Measurements from ENCODE around the gene CRTAP. TPM values are rescaled to one million over a fixed set of nuclear protein-coding genes. Genes with fewer than 3 reads are reported as not detected.
"Not testable (repeated sequence)": the region's sequence is repeated elsewhere in the genome, so short reads cannot be mapped to it uniquely, and the experiment has no call there.

CRTAP gene
- polyA plus RNA-seq (2014; cell fraction: cytosol; rRNA removed) = 159 and 167 TPM in 2 replicates
- polyA plus RNA-seq (2014; cell fraction: nucleus; rRNA removed) = 53.6 and 60.6 TPM in 2 replicates

DNA sequence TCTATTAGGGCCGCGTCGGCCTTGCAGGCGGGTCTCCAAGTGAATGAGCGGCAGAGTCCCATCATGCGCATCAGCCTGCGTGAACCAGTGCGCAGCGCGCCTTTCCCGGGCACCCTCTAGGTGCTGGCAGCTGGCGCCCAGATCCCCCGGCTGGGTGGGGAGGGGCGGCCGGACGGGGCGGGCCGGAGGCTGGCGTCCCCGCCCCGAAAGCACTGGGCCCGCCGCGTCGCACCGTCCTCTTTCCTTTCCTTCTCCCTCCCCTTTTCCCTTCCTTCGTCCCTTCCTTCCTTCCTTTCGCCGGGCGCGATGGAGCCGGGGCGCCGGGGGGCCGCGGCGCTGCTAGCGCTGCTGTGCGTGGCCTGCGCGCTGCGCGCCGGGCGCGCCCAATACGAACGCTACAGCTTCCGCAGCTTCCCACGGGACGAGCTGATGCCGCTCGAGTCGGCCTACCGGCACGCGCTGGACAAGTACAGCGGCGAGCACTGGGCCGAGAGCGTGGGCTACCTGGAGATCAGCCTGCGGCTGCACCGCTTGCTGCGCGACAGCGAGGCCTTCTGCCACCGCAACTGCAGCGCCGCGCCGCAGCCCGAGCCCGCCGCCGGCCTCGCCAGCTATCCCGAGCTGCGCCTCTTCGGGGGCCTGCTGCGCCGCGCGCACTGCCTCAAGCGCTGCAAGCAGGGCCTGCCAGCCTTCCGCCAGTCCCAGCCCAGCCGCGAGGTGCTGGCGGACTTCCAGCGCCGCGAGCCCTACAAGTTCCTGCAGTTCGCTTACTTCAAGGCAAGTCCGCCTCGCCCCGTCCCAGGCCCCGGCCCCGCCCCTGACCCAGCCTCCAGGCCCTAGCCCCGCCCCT is at the start of gene CRTAP:
Gene CRTAP, plus strand, starts transcription at position 243 of the 850 bp plus-strand sequence. Its CDS starts 64 bp downstream, at position 307.
- DNase-seq (ENCODE audit: low spot score) = peak; percentile 91

DNA sequence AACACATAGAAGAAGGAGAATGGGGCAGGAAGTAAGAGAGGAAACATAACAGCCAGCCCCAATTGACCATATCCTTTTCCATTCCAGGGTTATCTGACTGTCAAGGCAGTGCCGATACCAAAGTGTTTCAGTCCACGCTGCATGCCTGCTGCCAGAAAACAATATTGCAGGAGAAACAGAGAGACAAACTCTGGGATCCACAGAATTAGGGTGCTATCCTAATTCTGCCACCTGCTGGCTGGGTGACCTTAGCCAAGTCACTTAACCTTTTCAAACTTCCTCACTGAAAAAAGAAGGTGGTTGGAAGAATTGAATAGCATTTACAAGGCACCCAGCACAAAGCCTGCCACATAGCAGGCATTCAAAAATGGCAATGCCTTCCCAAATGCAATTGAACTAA is 48.9 kb upstream of the CRTAP start:
- DNase-seq (ENCODE audit: low spot score) = no peak

DNA sequence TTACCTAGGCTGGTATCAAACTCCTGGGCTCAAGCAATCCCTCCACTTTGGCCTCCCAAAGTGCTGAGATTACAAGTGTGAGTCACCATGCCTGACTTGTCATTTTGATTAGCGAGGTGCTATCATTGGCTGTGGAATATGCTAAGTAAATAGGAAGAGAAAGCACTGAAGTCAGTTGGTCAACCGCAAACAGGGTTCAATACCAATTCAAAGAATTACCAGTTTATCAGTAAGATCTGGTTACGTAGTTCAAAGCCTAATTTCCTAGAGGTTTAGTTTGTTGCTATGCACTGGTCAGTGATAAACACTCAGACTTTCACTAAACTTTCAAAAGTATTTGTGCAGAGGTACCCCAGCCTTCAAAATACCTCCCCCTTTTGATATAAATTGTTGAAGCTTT is 46.3 kb upstream of the CRTAP start:
- no peak for DNase-seq (ENCODE audit: low spot score)

DNA sequence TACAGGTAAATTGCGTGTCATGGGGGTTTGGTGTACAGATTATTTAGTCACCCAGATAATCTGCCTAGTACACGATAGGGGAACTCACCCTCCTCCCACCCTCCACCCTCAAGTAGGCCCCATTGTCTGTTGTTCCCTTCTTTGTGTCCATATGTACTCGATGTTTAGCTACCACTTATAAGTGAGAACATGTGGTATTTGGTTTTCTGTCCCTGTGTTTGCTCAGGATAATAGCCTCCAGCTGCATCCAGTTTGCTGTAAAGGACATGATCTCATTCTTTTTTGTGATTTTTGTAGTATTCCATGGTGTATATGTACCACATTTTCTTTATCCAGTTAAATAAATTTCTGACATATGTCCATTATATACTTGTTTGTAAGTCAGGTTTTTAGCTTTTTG is 44.0 kb upstream of the CRTAP start:
- peak; percentile 27 for DNase-seq (ENCODE audit: low spot score)

DNA sequence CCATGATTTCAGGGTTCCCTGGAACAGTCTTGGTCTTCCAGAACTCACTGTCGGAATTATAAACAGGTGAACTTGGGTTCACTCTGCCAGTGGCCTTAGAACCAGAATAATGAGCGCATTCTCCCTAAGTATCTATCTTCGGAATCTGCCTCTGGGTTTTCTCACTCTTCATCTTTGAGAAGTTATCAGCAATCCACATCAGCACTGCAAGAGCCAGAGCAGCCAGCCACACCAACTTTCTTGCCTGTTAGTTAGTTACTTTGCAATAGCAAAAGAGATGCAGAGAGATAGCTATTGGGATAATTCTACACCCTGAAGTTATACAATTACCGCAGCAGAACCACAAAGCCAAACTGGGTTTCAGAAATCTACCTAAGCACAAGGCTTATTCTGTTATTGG is 42.6 kb upstream of the CRTAP start:
- DNase-seq (ENCODE audit: low spot score) = peak; percentile 91

DNA sequence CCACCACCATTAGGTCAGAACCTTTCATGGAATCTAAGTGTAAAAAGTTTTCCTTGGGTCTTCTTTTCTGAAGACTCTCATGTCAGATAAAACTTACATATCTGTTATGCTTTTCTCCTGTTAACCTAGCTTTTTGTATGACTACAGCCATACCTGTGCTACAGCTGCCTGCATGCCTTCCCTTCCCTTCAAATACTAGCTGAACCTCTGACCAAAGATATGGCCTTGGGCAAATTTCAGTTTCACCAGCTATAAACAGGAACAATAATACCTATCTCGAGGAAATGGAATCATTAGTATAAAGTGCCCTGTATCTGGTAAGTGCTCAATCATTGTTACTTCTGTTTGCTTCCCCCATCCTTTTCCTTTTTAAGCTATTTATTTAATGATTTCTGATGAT is 41.9 kb upstream of the CRTAP start:
- no peak for DNase-seq (ENCODE audit: low spot score)

DNA sequence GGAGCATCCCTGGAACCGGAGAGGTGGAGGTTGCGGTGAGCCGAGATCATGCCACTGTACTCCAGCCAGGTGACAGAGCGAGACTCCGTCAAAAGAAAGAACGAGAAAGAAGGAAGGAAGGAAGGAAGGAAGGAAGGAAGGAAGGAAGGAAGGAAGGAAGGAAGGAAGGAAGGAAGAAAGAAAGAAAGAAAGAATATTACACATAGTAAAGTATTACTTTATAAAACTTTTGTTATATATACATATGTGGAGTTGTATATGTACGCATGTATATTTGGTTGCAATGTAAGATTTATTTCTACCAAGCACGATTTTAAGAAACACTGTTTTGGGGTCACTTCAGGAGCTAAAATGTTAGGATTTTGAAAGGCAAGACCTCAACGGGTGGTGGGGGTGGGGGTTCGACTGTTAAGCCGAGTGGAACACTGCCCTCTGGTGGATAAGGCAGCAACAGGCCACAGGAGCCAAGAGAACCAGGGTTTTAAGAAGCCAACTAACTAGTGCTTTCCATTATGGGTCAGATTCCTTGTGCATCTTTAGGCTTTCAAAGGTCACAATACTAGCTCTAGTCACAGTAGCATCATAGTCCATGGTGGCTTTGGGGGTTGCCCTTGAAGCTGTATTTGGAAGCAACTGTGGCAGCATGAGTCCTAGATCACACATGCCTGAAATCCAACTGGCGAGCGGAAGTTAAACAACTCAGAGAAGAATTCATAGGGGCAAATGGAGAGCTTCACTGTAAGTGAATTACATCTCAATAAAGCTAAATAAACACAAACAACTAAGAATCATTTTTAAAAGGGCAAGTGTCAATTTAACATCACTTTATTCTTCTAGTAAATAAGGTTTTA is 39.4 kb upstream of the CRTAP start:
- peak; percentile 71 for DNase-seq (ENCODE audit: low spot score)

DNA sequence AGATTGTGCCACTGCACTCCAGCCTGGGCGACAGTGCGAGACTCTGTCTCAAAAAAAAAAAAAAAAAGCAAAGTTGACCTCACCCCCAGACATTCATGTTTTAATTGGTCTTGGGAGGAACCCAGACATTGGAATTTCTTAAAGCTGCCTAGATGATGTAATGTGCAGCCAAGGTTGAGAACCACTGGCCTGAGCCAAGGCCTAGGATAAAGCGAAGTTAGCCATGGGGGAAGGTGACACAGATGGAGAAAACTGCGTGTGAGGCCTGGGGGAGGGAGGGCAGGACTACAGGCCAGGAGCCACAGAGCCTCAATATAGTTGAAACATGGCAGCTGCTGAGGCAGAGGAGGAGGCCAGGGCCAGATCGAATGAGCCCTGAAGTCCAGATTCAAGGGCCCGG is 37.8 kb upstream of the CRTAP start:
- DNase-seq (ENCODE audit: low spot score) = no peak

DNA sequence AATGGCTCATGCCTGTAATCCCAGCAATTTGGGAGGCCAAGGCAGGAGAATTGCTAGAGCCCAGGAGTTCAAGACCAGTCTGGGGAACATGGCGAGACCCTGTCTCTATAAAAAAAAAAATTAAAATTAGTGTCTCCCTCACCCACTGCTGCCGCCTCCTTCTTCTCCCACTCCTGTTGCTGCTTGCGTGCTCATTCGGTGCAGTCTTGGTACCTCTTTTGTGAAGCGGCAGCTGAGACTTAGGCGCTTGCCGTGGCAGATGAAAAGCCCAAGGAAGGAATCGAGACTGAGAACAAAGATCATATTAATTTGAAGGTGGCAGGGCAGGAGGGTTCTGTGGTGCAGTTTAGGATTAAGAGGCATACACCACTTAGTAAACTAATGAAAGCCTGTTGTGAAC is 36.9 kb upstream of the CRTAP start:
- no peak for DNase-seq (ENCODE audit: low spot score)

DNA sequence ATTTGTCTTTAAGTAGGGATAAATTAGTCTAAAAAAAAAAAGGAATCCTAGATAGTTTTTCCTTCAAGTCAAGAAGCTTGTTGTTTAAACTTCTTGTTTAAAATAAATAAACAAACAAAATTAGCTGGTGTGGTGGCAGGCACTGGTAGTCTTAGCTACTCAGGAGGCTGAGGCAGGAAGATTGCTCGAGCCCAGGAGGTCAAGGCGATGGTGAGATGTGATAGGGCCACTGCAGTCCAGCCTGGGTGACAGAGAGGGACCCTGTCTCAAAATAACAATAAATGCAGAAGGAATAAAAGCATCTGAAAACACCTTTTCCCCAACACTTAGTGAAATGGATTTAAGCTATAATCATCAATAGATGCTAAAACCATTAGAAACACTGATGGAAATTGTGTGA is 35.8 kb upstream of the CRTAP start:
- DNase-seq (ENCODE audit: low spot score) = no peak

DNA sequence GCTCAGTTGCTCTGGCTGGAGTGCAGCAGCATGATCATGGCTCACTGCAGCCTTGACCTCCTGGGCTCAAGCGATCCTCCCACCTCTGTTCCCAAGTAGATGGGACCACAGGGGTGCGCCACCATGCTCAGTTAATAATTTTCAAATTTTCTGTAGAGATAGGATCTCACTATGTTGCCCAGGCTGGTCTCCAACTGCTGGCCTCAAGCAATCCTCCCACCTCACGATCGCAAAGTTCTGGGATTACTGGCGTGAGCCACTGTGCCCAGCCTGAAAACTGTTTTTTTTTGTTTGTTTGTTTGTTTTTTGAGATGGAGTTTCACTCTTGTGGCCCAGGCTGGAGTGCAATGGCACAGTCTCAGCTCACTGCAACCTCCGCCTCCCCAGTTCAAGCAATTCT is 34.0 kb upstream of the CRTAP start:
- not testable (repeated sequence) for DNase-seq (ENCODE audit: low spot score)

DNA sequence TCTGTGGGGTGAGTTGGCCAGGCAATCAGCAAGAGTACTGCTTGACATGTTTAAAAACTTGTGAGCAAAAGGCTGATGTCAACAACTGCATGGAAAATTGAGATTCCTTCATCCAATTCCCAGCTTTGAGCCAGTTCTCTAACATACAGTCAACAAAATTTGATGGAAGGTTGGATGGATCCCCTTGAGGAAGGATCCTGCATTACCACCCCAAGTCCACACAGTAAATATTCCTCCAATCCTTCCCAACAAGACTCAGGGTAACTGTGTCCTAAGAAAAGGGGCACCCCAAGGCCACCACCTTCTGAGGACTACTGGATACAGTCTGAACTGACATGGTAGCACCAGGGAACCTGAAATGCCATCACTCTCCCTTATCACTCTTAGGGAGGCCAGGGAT is 32.0 kb upstream of the CRTAP start:
- no peak for DNase-seq (ENCODE audit: low spot score)

DNA sequence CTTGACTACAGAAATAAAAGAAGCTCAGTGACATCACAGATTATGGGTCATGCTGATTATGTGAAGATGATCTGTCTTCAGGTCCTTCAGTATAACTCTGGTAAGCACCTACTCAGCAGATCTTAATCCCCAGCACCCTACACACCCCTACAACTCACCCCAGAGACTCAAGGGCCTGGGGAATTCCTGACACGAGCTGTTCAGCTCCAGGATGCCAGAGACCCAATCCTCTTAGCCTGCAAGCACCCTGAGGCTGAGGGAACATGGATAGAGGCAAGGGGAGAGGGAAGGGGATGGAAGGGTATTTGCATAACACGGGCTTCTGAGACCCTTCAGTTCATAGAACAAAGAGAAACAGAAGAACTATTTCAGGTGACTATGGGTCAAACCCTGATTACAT is 29.9 kb upstream of the CRTAP start:
- DNase-seq (ENCODE audit: low spot score) = no peak

DNA sequence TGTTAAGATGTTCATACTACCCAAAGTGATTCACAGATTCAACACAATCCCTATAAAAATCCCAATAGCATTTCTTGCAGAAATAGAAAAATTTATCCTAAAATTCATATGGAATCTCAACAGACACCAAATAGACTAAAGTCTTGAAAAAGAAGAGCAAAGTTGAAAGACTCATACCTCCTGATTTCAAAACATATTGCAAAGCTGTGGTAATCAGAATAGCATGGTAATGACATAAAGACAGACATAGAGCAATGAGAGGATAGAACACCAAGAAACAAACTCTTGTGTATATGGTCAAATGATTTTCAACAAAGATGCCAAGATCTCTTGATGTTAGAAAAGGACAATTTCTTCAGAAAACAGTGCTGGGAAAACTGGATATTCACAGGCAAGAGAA is 25.1 kb upstream of the CRTAP start:
- no peak for DNase-seq (ENCODE audit: low spot score)

DNA sequence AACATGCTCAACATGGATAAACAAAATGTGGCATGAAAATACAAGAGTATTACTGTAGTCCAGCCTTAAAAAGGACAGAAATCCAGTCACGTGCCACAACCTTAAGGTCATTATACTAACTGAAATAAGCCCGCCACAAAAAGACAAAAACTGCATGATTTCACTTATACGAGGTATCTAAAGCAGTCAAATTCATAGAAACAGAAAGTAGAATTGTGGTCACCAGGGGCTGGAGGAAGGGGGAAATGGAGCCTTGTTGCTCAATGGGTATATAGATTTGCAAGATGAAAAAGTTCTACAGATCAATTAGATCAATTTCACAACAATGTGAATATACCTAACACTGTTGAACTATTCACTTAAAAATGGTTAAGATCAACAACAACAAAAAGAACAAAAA is 24.3 kb upstream of the CRTAP start:
- DNase-seq (ENCODE audit: low spot score) = no peak

DNA sequence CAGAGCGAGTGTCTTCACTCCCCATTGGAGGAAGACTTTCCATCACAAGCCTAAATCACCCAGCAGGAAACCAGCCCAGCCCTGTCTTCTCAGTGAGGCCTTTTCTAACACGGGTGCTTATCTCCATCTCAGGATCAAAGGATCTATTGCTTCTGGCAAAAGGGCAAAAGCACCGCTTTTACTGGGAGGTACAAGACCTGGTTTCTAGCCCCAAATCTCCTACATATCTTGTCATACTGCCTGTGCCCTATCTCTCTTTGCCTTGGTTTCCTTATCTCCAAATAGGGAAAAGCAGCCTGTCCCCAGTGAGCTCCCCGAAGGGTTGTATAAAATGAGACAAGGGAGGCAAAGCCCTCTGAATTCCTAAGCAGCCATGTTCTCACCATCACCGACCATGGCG is 22.1 kb upstream of the CRTAP start:
- no peak for DNase-seq (ENCODE audit: low spot score)

DNA sequence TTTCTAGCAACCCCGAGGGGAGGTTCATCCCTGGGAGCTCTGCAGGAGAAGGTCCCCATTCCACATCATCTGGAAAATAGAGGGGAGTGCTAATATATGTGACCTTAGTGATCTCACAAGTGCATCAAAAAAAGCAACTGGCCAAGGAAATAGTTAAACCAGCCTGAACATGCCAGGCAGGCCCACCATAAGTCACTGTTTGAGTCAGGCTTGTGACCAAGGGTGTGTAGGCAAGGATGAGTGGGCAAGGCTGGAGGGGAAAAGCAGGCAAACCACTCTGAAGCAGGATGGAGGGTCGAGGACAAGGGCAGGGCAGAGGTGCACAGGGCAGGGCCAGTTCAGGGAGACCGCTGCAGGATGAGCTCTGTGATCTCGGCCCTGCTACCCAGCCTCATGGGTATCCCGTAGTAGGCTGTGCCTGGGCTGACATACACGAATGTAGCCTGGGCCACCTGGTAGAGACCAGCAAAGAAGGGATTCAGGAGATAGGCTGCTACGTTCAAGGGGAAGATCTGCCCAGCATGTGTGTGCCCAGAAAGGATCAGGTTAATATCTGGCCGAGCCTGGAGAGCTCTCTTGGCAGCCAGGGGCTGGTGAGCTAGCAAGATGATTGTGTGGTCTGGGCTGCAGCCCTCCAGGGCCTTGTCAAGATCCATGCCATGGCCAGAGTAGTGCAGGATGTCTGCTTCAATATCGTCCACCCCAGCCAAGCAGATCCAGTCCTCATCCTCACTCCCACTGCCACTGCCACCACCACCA is 21.1 kb upstream of the CRTAP start:
- no peak for DNase-seq (ENCODE audit: low spot score)

DNA sequence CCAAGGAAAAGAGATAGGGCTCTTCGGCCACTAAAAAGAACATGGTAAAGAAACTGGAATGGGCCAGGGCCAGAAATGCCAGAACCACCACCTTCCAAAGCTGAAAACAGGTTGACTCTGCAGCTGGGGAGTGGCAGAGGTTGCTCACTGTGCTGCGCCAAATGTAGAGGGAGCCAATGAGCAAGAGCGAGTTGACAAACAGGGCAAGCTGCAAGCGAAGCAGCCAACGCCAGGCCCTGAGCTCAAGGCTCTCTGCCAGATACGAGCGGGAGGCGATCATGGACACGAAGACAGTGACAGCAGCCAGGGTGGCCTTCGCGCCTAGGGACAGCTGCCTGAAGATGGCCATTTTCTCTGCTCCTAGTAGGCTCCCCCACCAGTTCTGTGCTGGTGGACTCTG is 20.0 kb upstream of the CRTAP start:
- no peak for DNase-seq (ENCODE audit: low spot score)

DNA sequence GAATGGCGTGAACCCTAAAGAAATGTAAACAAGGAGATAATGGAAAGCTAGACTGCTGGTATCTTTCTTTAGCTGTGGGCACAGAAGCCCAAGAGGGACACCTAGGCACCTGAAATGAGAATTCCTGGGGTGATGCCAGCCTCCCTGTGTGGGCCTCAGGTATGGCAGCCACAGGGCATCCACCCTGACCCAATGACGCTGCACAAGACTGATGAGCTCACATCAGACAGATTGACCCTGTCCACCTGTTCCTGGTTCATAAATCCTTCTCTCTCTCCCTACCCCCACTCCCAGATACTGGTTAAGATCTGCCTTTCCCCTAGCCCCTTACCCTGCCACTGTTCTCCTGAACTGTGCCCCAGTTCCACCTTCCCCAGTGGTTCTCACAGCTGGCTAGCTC is 18.4 kb upstream of the CRTAP start:
- DNase-seq (ENCODE audit: low spot score) = no peak

DNA sequence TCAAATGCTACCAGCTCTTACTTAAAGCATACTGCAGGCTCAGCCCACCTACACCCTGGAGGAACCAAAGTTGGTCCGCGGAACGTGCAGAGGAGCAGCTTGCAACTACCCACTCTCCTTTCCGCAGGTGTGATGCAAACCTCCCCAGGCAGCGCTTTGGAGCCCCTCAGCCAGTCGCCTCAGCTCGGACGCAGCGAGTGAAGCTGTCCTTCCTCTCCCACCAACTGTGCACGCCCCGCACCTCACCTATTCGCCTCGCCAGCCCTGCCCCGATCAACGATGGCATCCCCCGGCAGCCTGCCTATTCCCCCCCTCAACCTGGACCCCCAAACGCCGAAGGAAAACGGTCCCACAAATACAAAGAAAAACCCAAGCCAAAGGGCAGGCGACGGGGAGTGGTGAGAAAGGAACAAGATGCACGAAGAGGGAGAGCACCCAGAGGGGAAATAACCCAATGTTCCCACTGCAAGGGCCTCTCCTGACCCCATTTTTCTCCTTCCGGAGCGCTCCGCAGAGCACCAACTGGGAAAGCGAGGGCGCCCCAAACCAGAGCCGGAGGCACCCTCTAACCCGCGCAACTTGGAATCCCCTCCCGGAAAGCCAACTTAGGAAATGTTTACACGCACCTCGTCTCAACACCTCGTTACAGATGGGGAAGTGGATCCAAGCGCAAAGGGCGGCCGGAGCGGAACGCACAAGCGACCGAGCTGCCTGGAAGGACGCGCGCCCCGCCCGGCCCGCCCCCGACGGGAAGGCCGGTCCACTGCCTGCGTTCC is 17.5 kb upstream of the CRTAP start:
- DNase-seq (ENCODE audit: low spot score) = peak; percentile 34

DNA sequence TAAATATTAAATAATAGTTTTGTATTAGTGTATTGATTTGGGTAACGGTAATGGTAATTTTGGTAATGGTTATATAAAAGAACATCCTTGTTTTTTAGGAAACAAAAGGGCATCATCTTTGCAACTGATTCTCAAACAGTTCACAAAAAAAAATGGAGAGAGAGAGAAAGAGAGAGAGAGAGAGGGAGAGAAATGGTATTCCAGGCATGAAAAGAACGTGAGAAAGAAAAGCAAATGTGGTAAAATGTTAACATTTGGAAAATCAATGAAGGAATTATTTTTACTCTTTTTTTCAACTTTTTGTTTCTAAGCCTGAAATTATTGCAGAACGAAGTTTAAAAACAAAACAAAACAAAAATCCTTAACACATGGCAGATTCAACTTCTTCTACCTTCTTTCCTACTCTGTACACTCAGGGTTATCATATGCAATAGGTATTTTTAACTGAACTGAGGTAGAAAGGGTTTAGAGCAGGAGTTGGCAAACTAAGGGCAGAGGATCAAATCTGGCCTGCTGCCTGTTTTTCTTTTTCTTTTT is 14.6 kb upstream of the CRTAP start:
- DNase-seq (ENCODE audit: low spot score) = no peak

All from SK-N-DZ (cell line).